ENCODE results near the gene SEMA5B. TPM values are rescaled to one million over a fixed set of nuclear protein-coding genes. Genes with fewer than 3 reads are reported as not detected.

The SEMA5B gene
- total and polyA plus RNA-seq, 9 of the 15 experiments (the other 6 are each of a cell fraction or from before 2014, with no cell fraction given): not detected

GRCh38 chr3:122862381-122862780 is 165.2 kb downstream of the SEMA5B start:
- H3K9me3 ChIP-seq (replicated peaks; ENCODE audit: control insufficient read depth, insufficient read depth, low read depth, low read length): no peaks in the 10 kb centered on the region
- H3K4me3 ChIP-seq: no peak overlapping the region
- H3K4me1 ChIP-seq (replicated peaks in 1 of 2; ENCODE audit: control insufficient read depth in 2 of 2, insufficient read depth in 2 of 2, low read length in 2 of 2): no peaks in the 10 kb centered on the region
- ChIA-PET CTCF (ENCODE audit: low intra/inter-chr PET ratio) (no interaction called here), POLR2A (no interaction called here)
- H4K20me1 ChIP-seq (replicated peaks; ENCODE audit: control insufficient read depth, insufficient read depth, low read length): no peaks in the 10 kb centered on the region
- intact Hi-C loops (cut with micrococcal nuclease): no loop called here
- no peak for FAIRE-seq
- H2AFZ ChIP-seq (ENCODE audit: low read depth, low read length): no peak overlapping the region
- no peak overlapping the region for H3K27ac ChIP-seq (ENCODE audit: extremely low read depth, low read depth, low read length)
- TF ChIP-seq ATF4 (CRISPR knock-in tag; IDR thresholded peaks at IDR 0.05) (no peak), SAFB (IDR thresholded peaks at IDR 0.05; ENCODE audit: borderline replicate concordance, low read depth, low read length) (no peak), ZNF121 (CRISPR knock-in tag; conservative IDR thresholded peaks at IDR 0.05) (no peak), BHLHE40 (IDR thresholded peaks at IDR 0.05; ENCODE audit: low read length) (no peak), HNRNPL (IDR thresholded peaks at IDR 0.05; ENCODE audit: low read depth, low read length) (no peak), TSC22D4 (tag; IDR thresholded peaks at IDR 0.05) (no peak), ZNF347 (CRISPR knock-in tag; IDR thresholded peaks at IDR 0.05; ENCODE audit: low read depth) (no peak), EP300 (IDR thresholded peaks at IDR 0.05; ENCODE audit: low read length) (no peak), THAP7 (CRISPR knock-in tag; IDR thresholded peaks at IDR 0.05) (no peak), ZNF140 (CRISPR knock-in tag; IDR thresholded peaks at IDR 0.05) (no peak), MEIS2 (IDR thresholded peaks at IDR 0.05; ENCODE audit: partially characterized antibody) (no peak), BRCA1 (IDR thresholded peaks at IDR 0.05) (no peak), BRCA1 (CRISPR knock-in tag; IDR thresholded peaks at IDR 0.05) (no peak), HMGXB4 (CRISPR knock-in tag; IDR thresholded peaks at IDR 0.05) (no peak), FOSL1 (tag; conservative IDR thresholded peaks at IDR 0.05) (no peak), TGIF2 (CRISPR knock-in tag; IDR thresholded peaks at IDR 0.05) (no peak), ZNF76 (CRISPR knock-in tag; IDR thresholded peaks at IDR 0.05; ENCODE audit: borderline replicate concordance) (no peak), ZBTB7A (IDR thresholded peaks at IDR 0.05; ENCODE audit: borderline replicate concordance, control insufficient read depth, low read depth, low read length) (no peak), CBX5 (IDR thresholded peaks at IDR 0.05; ENCODE audit: borderline replicate concordance, low read depth) (no peak), KAT2B (IDR thresholded peaks at IDR 0.05; ENCODE audit: low read depth, low read length) (no peak), GTF2E2 (tag; IDR thresholded peaks at IDR 0.05) (no peak)
- H3K79me2 ChIP-seq (ENCODE audit: control insufficient read depth, insufficient read depth, low read length): no peaks in the 10 kb centered on the region
- no peaks in the 10 kb centered on the region for H3K27me3 ChIP-seq (ENCODE audit: control insufficient read depth in 2 of 2, insufficient read depth in 2 of 2, low read length in 2 of 2)
- H3K4me2 ChIP-seq (ENCODE audit: insufficient read depth, low read length): no peak overlapping the region
- in situ Hi-C loops (cut with MboI): no loop called here
- no peak overlapping the region for H3K9ac ChIP-seq (ENCODE audit: insufficient read depth in 1 of 2, low read depth in 2 of 2, low read length in 2 of 2)
- no peak for DNase-seq (ENCODE audit: extremely low read depth in 1 of 4, low spot score in 3 of 4)
- ATAC-seq: no peak
- H3K36me3 ChIP-seq (ENCODE audit: control insufficient read depth, insufficient read depth, low read length): no peaks in the 10 kb centered on the region
- H3K9me1 ChIP-seq (ENCODE audit: control insufficient read depth, insufficient read depth, low read length): no peaks in the 10 kb centered on the region
- no TSS peak for BruUV-seq (replicated peaks)

Measured in K562 (cell line).